Left hindlimb (tissue), 1 donor: ENCODE data around the gene FA2H.
"Not testable (repeated sequence)": the region's sequence is repeated elsewhere in the genome, so short reads cannot be mapped to it uniquely, and the experiment has no call there.

Source experiments
- DNase-seq: peaks from one replicate; pipeline ENCODE4 v3.0.0-alpha.2; 2018

FA2H gene

DNA sequence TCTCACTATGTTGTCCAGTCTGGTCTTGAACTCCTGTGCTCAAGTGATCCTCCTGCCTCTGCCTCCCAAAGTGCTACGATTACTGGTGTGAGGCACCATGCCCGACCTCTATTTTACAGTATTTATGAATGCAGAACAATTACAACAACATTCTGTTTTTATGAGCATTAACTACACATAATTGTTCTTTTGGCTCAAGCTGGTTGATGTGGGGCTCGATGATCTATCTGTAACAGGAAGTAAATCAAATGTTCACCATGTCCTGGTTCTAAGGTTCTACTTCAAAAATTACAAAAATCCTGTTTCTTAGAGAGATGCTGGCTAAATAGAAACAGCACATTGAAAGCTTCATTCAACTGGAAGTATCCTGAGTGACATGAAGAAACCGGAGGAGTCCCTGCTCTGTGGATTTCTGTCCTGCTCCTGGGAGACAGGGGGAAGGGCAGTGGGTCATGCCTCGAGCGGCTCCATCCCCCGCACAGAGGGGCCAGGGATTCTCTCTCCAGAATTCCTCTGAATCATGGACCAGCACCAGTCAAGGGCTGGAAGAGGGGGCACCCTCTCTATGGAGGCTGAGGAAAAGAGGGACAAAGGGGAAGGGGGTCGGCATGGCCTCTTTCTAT lies 31.5 kb downstream of the FA2H start:
- no peak for DNase-seq

DNA sequence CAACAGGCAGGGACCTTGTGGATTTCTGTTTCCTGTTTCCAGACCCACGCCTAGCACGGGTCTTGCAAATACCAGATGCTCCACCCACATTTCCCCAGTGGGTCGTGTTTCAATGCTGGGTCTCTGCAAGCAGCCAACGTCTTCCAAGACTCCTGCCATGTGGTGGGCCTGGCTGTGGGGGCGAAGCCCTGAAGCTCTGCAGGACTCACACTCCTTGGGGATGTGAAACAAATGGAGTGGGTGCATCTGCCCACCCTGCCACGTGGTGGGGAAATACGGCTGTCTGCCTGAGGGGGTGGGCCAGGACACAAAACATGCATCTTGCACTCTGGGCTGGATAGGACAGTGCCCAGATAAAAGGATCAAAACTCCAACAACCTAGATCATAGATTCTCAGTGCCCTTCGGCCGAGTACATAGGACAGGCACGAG lies 32.6 kb downstream of the FA2H start:
- no peak for DNase-seq

DNA sequence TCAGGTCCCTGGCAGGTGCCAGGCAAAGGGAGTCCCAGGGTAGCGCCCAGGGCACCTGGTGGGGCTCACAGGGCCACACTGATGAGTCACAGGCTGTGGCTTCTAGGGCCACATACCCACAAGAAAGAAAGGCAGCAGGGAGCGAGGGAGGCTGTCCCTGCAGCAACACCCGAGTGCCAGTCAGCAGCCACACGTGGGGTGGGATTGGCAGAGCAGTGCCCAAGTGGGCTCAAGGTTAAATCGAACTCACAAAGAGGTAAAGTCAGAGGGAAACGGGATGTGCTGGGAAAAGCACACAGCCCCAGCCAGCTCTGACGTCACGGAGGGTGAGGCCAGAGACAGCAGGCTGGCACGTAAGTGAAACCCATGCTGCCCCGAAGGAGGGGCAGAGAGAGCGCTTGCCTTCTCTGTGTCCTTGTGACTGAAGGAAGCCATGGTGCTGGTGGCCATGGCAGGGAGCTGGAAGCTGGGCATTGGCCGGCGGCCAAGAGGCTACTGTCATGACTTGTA lies 33.8 kb downstream of the FA2H start:
- no peak for DNase-seq

DNA sequence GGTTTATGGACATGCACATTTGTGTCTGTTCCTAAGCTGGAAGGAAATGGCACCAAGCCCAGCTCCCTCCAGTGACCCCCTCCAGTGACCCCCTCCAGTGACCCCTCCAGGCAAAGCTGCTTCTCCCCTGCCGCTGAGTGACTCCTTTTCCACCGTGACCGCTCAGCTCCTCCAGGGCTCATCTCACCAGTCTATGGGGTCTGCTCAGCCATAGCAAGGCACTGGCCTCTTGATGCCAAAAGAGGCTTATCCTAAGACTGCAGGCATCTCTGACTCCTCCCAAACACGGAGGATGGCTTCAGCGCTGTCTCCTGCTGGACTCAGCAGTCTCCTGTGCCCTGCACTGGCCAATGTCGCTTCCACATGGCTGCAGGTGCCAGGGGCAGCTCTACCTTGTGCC lies 35.3 kb downstream of the FA2H start:
- no peak for DNase-seq

DNA sequence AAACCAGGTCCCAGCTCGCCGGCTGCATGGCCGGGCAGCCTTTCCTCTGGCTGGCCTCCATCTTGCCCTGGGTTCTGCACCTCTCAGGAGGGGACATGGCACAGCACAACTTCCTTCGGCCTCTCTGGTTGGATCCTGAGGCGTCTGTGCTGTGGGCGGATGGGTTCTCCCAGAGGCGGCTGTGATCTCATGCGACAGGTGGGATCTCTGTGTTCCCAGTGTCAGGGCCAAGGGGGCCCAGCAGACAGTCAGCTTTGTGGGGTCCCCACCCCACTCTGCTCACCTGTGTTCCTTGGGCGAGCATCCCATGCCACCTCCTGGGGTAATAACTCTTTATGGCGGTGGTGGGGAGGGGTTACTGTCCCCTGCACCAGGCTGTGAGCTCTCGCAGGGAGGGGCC lies 35.8 kb downstream of the FA2H start:
- no peak for DNase-seq

DNA sequence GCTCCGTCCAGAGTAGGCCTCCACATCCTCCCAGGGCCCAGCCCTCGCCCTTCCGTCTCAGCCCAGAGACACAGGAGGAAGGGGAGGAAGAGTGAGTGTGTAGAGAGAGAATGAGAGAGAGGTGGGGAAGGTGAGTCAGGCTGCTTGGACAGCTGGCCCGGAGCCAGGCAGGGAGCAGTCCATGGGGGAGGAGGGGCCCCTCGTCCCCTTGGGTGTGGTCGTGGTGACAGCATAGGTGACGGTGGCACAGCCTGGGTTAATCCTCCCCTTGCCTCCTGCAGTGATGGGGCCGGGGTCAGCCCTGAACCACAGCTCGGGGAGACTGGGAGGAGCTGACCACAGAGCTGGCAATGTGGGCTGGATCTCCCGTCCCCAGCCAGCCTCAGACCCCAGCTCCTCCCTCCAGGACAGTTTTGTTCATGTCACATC lies 36.5 kb downstream of the FA2H start:
- no peak for DNase-seq

DNA sequence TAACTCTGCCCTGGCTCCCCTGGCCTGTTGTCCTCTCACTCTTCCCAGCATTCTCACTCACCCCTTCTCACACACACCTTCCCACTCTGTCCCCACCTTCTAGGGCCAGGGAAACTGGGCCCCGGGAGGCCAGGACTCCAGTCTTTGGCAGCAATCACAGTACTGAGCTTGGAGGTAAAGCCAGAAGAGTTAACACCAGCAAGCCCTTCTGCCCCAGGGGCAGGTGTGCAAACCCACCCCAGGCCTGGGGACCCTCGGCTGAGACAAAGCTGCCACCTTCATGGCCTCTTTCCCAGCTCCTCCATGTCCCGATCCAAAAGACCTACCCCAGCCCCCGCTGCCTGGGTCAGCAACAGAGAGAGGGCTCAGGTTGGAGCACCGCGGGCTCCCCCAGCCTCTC lies 37.1 kb downstream of the FA2H start:
- no peak for DNase-seq

DNA sequence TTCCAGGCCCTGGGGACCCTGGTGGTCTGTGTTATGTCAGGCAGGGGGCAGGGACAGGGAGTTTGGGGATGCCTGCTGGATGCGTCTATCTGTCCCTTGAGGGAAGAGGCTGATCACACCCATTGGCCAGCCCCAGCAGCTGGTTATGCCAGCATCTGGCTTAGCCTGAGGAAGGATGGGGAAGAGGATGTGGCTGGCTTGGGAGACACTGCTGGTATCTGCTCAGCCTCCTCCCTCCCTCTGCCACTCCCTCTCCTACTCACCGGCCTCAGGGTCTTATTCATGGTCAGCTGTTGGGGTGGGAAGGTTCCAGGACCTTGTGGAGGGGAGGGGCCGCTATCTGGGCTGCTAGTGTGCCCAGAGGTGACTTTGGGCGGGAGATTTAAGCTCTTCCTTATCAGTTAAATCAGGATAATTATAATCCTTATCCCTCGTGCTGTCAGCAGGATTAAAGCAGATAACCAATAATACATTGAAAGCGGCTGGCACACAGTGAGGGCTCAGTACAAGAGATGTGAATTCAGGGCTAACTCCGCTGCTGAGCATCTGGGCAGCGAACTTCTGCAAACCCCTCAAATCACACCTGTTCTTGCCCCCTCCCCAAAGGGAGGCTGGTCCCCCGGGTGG lies 38.0 kb downstream of the FA2H start:
- DNase-seq: no peak

DNA sequence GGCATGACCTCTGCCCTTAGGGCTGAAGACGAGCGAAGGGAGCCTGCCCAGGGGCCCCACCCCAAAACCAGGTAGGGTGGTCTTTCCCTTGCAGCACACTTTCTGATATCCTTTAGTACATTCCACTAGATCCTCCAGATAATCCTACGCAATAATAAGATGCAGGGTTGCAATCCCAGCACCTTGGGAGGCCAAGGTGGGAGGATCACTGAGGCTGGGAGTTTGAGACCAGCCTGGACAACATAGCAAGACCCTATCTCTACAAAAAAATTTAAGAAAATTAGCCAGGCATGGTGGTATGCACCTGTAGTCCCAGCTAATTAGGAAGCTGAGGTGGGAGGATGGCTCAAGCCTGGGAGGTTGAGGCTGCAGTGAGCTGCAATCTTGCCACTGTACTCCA lies 39.1 kb downstream of the FA2H start:
- no peak for DNase-seq

DNA sequence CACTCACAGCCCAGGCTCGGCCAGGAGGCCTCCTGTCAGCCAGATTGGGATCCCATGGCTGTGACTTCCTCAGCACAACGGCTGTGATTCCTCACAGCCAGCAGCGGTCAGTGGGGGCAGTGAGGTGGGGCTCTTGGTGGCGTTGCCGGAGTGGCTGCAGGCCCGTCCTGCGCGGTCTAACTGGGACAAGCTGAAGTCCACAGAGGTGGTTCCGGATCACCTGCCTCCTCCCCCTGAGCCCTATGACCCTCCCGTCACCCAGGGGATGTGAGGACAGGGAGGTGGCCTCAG lies 39.5 kb downstream of the FA2H start:
- no peak for DNase-seq

DNA sequence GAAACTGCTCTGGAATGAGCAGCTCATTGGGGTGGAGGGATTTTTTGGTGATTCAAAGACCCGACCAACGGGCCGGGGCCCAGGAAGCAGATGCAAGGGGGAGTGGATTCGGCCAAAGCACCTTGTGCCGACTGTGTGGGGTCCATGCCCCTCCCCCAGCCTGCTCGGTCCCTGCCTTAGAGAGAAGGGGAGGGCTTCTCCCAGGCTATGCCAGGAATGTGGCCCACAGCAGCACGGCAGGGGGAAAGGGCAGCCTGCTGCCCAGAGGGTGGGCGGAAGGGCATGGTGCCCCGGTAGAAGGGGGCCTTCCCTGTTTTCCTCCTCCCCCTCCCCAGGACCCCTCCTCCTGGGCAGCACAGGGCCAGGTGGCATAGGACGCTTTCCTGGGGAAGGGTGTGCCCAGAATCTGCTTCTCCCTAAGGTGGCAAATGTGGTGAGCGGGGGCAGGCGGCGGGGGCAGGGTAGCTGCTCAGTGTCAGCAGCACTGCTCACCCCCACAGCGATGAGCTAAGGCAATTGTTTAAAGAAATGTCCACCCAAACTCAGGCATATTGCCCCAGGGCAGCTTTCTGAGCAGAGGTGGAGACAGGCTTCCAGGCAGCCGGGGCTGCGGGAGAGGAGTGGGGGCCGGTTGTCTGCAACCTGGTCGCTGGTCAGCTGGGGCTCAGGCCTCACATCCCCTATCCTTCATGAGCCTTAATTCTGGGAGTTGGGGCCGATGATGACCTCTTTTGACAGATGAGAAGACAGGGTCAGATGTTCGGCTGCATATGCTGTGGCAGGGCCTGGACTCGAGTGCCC lies 40.1 kb downstream of the FA2H start:
- DNase-seq: no peak

DNA sequence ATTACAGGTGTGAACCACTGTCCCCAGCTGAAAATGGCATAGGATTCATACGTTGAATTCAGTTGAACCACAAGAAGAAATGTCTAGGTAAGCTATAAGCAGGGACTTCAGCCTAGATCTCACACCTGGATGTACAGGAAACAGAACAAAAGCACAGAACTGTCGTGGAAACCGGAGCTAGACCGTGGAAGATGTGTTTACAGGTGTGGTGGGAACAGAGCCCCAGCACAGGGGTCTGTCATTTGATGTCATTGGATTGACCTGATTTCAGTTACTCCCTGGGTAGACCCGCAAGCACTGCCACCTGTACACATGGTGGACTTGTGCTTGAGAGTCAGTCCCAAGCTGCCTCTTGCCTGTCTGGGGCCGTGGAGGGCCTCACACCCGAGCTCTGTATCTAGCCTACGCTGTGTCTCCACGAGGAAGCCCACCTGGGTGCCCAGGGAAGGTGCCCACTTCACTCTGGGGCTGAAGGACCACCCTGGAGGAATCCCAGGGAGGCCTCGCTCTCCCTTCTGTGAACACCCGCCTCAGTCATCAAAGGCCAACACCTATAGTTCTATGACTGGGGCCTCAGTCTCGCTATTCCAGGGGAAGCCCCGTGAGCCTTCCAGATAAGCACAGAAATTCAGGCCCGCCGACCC lies 41.8 kb downstream of the FA2H start:
- no peak for DNase-seq

DNA sequence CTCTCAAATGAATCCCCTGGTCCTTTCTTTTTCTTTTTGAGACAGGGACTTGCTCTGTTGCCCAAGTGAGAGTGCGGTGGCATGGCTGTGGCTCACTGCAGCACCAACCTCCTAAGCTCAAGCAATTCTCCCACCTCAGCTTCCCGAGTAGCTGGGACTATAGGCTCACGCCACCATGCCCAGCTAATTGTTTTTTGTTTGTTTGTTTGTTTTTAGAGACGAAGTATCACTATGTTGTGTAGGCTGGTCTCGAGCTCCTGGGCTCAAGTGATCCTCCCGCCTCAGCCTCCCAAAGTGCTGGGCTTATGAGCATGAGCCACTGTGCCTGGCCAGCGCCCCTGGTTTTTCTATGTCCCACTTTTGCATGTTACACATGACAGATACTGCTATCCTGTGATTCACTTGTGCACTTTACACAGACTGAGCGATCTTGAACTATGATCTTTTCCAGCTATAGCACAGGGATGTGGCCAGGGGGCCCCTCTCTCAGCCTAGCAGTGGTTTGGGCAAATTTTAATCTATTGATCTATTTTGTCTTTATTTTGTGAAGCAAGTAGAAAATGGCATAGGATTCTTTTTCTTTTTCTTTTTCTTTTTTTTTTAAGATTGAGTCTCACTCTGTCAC lies 42.7 kb downstream of the FA2H start:
- DNase-seq: no peak

DNA sequence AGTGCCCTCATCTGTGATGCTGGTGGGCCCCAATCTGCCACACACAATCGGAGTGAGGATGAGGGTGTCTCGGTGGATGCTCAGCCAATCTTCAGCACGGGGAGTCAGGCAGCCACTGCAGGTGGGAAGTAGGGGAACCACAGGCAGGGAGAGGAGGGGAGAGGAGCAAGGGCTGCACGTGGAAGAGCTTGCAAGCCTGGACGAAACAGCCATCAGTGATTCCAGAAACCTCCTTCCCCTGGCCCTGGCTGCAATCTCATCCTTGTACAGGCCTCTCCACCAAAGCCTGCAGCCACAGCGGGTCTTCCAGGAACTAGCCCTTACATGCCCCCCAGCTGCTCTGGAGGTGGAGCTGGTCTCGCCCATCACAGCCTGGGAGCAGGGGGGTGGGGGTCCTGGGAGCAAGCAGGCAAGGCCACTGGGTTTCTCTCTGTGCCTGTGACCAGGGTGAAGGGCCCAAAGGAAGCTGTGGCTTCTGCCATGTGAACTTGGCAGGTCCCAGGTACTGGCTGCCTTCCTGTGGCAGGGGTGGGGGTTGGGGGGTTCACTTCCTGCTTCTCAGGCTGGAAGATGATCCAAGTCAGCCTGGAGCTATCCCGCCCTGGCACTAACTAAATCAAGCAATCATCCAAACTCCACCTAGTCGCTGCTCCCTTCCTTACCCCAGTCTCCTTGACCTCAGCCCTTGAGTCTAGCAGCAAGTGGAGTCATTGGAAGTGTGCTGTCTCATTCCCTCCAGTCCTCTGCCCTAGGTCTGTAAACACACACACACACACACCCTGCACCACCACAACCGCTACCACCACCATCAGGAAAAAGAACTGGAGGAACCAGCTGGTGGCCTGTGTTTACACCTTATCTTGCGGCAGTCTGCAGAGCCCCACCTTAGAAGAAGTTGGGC lies 44.6 kb downstream of the FA2H start:
- no peak for DNase-seq

DNA sequence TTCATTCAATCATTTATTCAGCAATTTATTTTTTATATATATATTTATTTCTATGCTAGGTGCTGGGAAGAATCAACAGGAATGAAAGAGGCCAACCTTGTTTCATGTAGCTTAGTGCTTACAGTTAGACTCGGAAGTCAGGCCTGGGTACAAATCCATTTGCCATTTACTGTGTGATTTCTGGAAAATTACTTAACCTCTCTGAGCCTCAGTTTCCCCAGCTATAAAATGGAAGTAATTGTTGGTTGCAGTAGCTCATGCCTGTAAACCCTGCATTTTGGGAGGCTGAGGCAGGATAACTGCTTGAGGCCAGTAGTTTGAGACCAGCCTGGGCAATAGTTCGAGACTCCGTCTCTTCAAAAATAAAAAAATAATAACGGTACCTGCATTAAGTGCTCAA lies 46.7 kb downstream of the FA2H start:
- DNase-seq: no peak

DNA sequence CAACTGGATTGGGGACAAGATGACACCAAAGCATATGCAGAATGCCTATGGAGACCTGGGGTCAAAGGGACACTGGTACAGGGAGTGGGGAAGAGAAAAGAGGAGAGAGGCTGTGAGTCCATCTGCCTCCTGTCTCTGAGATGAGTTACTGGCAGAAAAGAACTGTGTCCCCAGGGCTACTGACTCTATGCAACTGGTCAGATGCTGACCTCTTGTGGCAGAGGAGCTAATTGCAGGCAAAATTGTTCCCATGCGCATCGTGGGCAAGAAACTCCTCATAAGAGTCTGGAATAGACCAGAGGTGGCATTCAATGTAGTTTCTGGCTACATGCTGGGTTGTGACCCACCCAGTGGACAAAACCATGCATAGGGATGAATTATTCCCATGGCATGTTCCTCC lies 47.9 kb downstream of the FA2H start:
- no peak for DNase-seq

DNA sequence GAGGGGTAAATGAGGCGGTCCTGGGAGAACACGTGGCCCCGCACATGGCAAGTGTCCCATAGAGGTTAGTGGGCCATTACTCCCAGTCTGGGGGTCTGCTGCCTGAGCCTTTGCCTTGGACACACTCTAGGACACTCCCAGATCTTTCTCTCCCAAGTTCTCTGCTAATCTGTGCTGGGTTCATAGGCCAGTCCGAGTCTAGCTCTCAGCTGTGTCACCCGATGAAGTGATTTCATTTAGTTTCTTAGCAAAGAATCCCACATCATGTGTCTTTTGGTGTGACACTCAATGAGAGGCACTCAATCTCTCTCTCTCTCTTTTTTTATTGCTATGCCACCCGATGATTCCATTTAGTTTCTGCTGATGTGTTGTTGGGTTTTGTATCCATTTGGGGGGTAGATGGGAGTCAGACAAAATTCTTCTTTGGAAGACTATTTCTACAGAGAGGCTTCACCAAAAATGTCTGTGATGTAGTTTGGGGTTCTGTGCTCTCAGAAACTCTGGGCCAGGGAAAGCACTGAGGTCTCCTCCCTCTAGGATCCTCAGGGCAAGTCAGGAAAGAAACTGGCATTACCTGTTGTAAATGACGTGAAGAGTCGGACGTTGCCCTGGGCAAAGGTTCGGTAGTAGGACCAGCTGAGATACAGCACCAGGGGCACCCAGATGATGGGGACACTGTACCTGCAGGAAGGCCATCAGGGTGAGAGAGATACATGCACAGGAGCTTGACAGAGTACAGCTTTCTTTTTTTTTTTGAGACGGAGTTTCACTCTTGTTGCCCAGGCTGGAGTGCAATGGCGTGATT lies 48.8 kb downstream of the FA2H start:
- DNase-seq: no peak

DNA sequence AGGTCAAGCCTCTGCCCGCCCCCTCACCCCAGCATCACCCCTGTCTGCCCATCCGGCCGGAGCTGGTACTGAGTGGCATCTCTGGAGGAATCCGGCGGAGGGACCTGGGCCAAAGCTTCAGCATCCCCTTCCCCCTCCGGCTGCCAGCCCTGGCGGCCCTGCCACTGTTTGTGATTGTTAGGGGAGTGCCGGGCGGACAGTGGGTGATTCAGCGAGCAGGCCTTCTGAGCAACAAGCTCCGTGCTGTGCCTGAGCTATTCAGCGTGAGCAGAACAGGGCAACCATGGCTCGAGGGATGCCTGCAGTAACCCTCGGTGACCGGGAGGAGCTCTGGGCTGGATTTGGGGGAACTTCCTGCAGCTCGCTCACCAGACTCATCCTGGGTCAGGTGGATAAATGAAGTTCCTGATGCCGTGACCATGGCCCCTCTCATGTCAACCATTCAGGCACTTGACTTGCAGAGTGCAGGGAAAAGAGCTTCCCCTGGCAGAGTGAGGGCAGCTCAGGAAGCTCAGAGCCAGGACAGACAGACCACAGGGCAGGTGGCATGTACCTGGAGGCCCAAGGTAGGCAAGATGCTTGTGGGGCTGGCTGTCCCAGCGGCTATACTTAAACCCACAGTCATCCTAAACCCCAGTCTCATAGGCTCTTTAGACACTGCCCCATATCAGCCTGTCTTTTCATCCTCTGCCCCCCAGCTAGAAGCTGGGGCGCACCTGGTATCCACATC lies 49.6 kb downstream of the FA2H start:
- no peak for DNase-seq

DNA sequence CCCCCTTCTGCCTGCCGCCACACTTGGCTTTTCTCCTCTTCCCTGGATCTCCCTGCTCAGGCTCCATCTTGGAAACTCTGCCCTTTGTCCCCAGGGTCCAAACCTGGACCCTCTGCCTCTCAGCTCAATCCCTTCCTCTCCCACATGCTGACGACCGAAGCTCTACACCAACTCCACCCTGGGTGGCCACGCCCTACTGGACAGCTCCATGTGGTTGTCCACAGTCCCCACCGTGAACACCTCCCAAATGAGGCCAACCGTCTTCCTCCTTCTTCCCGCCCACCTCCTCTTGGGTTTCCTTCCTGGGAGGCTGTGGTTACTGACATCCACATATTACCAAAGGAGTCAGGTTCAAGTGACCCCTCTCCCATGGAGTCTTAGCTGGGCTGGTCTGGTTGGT lies 51.4 kb downstream of the FA2H start:
- DNase-seq: no peak

DNA sequence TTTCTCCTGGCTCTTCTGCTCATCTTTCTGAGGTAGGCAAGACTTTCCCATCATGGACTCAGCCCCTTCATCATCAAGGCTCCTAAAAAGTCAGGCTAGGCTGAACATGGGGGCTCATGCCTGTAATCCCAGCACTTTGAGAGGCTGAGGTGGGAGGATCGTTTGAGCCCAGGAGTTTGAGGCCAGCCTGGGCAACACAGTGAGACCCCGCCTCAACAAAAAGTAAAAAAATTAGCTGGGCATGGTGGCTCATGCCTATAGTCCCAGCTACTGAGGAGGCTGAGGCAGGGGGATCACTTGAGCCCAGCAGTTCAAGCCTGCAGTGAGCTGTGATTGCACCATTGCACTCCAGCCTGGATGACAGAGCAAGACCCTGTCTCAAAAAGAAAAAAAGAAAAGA lies 52.5 kb downstream of the FA2H start:
- DNase-seq: not testable (repeated sequence)

DNA sequence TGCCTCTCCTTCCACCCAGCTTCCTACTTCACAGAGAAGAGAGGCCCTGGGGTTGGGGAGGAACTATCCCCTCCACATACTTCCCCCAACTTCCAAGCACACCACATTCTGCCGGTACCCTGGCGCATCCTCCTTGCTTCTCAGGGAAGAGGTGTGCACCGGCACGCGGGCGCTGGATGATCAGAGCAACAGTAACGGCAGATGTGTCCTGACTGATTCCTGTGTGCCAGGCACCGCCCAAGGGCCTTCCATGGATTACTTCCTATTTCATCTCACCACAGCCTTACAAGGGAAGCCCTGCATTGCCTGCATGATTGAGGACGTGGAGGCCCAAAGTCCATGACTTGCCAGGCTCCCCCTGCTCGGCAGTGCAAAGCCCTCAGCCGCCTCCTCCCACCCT lies 52.9 kb downstream of the FA2H start:
- no peak for DNase-seq
